Astrocyte (in vitro differentiated cells and primary cell): ENCODE data around the gene AGBL4. TPM values are rescaled to one million over a fixed set of nuclear protein-coding genes. Genes with fewer than 3 reads are reported as not detected.

Experiments used
- DNase-seq: peaks from one replicate; pipeline ENCODE4 v3.0.0-alpha.2; 2010; ENCODE audit warnings: low read depth
- FAIRE-seq: peaks from 2 replicates; lab custom pipeline; 2011; peaks lifted over from hg19 to GRCh38; lab: Jason Lieb, UNC
- H2AFZ ChIP-seq: 2 replicates; pipeline ENCODE4 v1.6.0; 2012; ENCODE audit warnings: low read depth, low read length, inconsistent platforms
- H3K27ac ChIP-seq: 2 replicates; pipeline ENCODE4 v1.5.1; 2011; ENCODE audit warnings: low read depth, low read length, inconsistent platforms
- H3K27me3 ChIP-seq: 2 replicates; pipeline ENCODE4 v1.6.0; 2011; ENCODE audit warnings: low read length, inconsistent platforms; ENCODE audit not compliant: insufficient read depth
- H3K36me3 ChIP-seq: 2 replicates; pipeline ENCODE4 v1.5.1; 2011; ENCODE audit warnings: low read length, inconsistent platforms; ENCODE audit not compliant: insufficient read depth
- H3K4me1 ChIP-seq: 2 replicates; pipeline ENCODE4 v1.5.1; 2011; ENCODE audit warnings: low read length, inconsistent platforms; ENCODE audit not compliant: insufficient read depth
- H3K4me2 ChIP-seq: 2 replicates; pipeline ENCODE4 v1.6.0; 2012; ENCODE audit warnings: low read length, inconsistent platforms
- H3K4me3 ChIP-seq: 2 replicates; pipeline ENCODE4 v1.5.1; 2011; ENCODE audit warnings: low read depth, mild to moderate bottlenecking, low read length, inconsistent platforms; ENCODE audit not compliant: insufficient read depth
- H3K79me2 ChIP-seq: 2 replicates; pipeline ENCODE4 v1.6.0; 2012; ENCODE audit warnings: mild to moderate bottlenecking, low read length, inconsistent platforms; ENCODE audit not compliant: insufficient read depth
- H3K9ac ChIP-seq: 2 replicates; pipeline ENCODE4 v1.6.0; 2012; ENCODE audit warnings: mild to moderate bottlenecking, low read length, inconsistent platforms
- H3K9me3 ChIP-seq: 2 replicates; pipeline ENCODE4 v1.5.1; 2012; ENCODE audit warnings: low read depth, mild to moderate bottlenecking, low read length, inconsistent platforms; ENCODE audit not compliant: insufficient read depth
- H4K20me1 ChIP-seq: 2 replicates; pipeline ENCODE4 v1.6.0; 2012; ENCODE audit warnings: low read length, inconsistent platforms; ENCODE audit not compliant: insufficient read depth
- H3K27ac Mint-ChIP-seq: one replicate; pipeline ENCODE4 v1.8.0; 2021; ENCODE audit warnings: mild to moderate bottlenecking, mixed read lengths; ENCODE audit not compliant: unreplicated experiment
- H3K27me3 Mint-ChIP-seq: one replicate; pipeline ENCODE4 v1.8.0; 2021; ENCODE audit warnings: low read depth, mixed read lengths; ENCODE audit not compliant: unreplicated experiment
- H3K36me3 Mint-ChIP-seq: one replicate; pipeline ENCODE4 v1.8.0; 2021; ENCODE audit warnings: low read depth, mixed read lengths; ENCODE audit not compliant: unreplicated experiment
- H3K4me1 Mint-ChIP-seq: one replicate; pipeline ENCODE4 v1.8.0; 2021; ENCODE audit warnings: low read depth, mixed read lengths; ENCODE audit not compliant: unreplicated experiment
- H3K4me3 Mint-ChIP-seq: one replicate; pipeline ENCODE4 v1.8.0; 2021; ENCODE audit warnings: mild to moderate bottlenecking, moderate library complexity, mixed read lengths; ENCODE audit not compliant: unreplicated experiment
- H3K9me3 Mint-ChIP-seq: one replicate; pipeline ENCODE4 v1.8.0; 2021; ENCODE audit warnings: mild to moderate bottlenecking, mixed read lengths; ENCODE audit not compliant: unreplicated experiment
- EZH2 ChIP-seq: IDR thresholded peaks from 2 replicates; pipeline ENCODE4 v1.6.1; 2012; ENCODE audit warnings: mild to moderate bottlenecking, low read length, inconsistent platforms; ENCODE audit not compliant: insufficient read depth
- total RNA-seq: library from RNA; stranded (reverse); gene quantifications from 2 replicates; pipeline ENCODE4 v1.2.1, GENCODE V29; 2021
- TF ChIP-seq, protein P1 (sequence below): IDR thresholded peaks from 2 replicates; pipeline ENCODE4 v1.5.1; 2011; ENCODE audit warnings: low read depth, mild to moderate bottlenecking, inconsistent platforms, low read length, moderate library complexity; ENCODE audit not compliant: insufficient read depth

The AGBL4 gene
- total RNA-seq, 1 donor from 2014 or later: not detected

DNA sequence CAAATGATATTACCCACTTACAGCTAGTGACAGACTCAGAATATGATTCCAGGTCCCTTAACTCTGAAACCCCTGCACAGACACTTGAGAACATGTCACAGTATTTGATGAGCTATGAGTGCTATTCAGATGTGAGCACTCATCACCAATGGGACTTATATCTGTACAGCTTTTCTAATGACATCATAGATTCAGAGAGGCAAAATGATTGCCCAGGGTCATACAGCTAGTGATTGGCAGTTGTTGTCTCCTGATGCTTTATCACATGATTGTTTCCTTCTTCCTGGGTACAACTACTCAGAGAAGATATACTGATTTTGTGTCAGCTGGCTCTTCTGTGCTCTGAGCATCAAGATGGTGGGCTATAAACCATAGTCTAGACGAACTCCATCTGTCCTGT, 819.0 kb downstream of the AGBL4 start:
- H3K4me1 Mint-ChIP-seq: no peaks in the 10 kb centered on the region
- no peak overlapping the region for H3K4me3 ChIP-seq
- no peaks in the 10 kb centered on the region for H4K20me1 ChIP-seq
- peaks cover 10% of the 10 kb centered on the region for H3K9me3 Mint-ChIP-seq
- no peaks in the 10 kb centered on the region for H3K36me3 Mint-ChIP-seq
- DNase-seq (no peak), FAIRE-seq (no peak)
- no peaks in the 10 kb centered on the region for H3K36me3 ChIP-seq
- no peaks in the 10 kb centered on the region for H3K27me3 ChIP-seq
- H3K4me2 ChIP-seq: no peak overlapping the region
- H3K4me1 ChIP-seq: no peaks in the 10 kb centered on the region
- no peak overlapping the region for H3K27ac ChIP-seq
- H3K4me3 Mint-ChIP-seq: no peak overlapping the region
- H3K9me3 ChIP-seq: no peaks in the 10 kb centered on the region
- no peak overlapping the region for H3K9ac ChIP-seq
- no peak for TF ChIP-seq EZH2
- TF ChIP-seq, protein P1, sequence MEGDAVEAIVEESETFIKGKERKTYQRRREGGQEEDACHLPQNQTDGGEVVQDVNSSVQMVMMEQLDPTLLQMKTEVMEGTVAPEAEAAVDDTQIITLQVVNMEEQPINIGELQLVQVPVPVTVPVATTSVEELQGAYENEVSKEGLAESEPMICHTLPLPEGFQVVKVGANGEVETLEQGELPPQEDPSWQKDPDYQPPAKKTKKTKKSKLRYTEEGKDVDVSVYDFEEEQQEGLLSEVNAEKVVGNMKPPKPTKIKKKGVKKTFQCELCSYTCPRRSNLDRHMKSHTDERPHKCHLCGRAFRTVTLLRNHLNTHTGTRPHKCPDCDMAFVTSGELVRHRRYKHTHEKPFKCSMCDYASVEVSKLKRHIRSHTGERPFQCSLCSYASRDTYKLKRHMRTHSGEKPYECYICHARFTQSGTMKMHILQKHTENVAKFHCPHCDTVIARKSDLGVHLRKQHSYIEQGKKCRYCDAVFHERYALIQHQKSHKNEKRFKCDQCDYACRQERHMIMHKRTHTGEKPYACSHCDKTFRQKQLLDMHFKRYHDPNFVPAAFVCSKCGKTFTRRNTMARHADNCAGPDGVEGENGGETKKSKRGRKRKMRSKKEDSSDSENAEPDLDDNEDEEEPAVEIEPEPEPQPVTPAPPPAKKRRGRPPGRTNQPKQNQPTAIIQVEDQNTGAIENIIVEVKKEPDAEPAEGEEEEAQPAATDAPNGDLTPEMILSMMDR: no peak
- H3K79me2 ChIP-seq: no peaks in the 10 kb centered on the region
- no peak overlapping the region for H3K27ac Mint-ChIP-seq
- H2AFZ ChIP-seq: no peak overlapping the region
- H3K27me3 Mint-ChIP-seq: no peaks in the 10 kb centered on the region

DNA sequence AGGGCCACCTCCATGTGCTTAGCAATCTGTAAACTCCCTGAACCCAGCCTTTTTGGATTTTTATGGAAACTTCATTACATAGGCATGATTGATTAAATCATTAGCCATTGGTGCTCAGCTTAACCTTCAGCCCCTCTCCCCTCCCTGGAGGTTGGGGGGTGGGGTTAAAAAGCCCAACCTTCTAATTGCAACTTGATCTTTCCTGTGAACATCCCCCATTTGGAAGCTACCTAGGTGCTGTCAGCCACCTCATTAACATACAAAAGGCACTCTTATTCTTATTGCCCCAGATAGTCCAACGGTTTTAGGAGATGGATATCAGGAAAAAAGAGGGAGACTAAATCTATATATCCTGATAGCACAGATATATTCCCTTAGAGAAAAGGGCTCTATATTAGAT, 823.0 kb downstream of the AGBL4 start:
- no peaks in the 10 kb centered on the region for H3K36me3 ChIP-seq
- H3K27ac ChIP-seq: no peak overlapping the region
- no peak overlapping the region for H3K9ac ChIP-seq
- no peaks in the 10 kb centered on the region for H3K27me3 ChIP-seq
- H3K9me3 Mint-ChIP-seq: peaks cover 15% of the 10 kb centered on the region
- no peak overlapping the region for H2AFZ ChIP-seq
- H3K9me3 ChIP-seq: no peaks in the 10 kb centered on the region
- no peaks in the 10 kb centered on the region for H3K36me3 Mint-ChIP-seq
- DNase-seq: no peak
- no peaks in the 10 kb centered on the region for H3K79me2 ChIP-seq
- no peak overlapping the region for H3K4me3 ChIP-seq
- no peaks in the 10 kb centered on the region for H3K27me3 Mint-ChIP-seq
- no peak for FAIRE-seq
- no peaks in the 10 kb centered on the region for H4K20me1 ChIP-seq
- no peak for TF ChIP-seq EZH2
- TF ChIP-seq, protein P1: no peak
- no peaks in the 10 kb centered on the region for H3K4me1 Mint-ChIP-seq
- no peak overlapping the region for H3K4me3 Mint-ChIP-seq
- no peak overlapping the region for H3K4me2 ChIP-seq
- H3K4me1 ChIP-seq: no peaks in the 10 kb centered on the region
- no peak overlapping the region for H3K27ac Mint-ChIP-seq

DNA sequence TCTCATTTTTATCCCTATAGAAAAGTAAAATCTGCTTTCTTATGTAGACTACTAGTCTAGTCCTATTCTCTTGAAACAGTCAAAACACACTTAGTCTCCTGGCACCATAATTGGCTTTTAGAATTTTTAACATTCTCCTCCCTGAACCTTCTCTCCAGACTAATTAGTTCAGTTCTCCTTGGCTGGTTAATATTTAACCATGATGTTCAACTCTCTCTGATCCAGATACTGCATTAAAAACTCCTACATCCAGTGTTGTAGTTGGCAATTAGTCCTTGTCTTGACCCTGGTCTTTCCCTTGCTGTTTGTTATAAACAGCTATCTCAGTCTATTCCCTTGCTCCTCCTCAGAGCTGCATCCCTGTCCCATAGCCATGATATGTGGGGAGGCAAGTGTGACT, 824.2 kb downstream of the AGBL4 start:
- H3K9me3 Mint-ChIP-seq: peaks cover 15% of the 10 kb centered on the region
- TF ChIP-seq EZH2: no peak
- TF ChIP-seq, protein P1: no peak
- Histone ChIP-seq H4K20me1 (no peaks in the 10 kb centered on the region), H3K36me3 (no peaks in the 10 kb centered on the region), H3K9ac (no peak overlapping the region), H3K79me2 (no peaks in the 10 kb centered on the region), H3K9me3 (no peaks in the 10 kb centered on the region), H3K27me3 (no peaks in the 10 kb centered on the region), H3K27ac (no peak overlapping the region), H2AFZ (no peak overlapping the region), H3K4me1 (no peaks in the 10 kb centered on the region), H3K4me2 (no peak overlapping the region), H3K4me3 (no peak overlapping the region)
- H3K36me3 Mint-ChIP-seq: no peaks in the 10 kb centered on the region
- H3K4me3 Mint-ChIP-seq: no peak overlapping the region
- H3K4me1 Mint-ChIP-seq: no peaks in the 10 kb centered on the region
- no peak for DNase-seq
- H3K27me3 Mint-ChIP-seq: no peaks in the 10 kb centered on the region
- no peak for FAIRE-seq
- no peak overlapping the region for H3K27ac Mint-ChIP-seq
